Measurements from ENCODE around the gene FEM1B. TPM values are rescaled to one million over a fixed set of nuclear protein-coding genes. Genes with fewer than 3 reads are reported as not detected.
A peak's percentile ranks its signal among the peaks of the same experiment; 100 is the strongest.

FEM1B gene
- total RNA-seq, 2 donors from 2014 or later, result 33.1 to 55.3 TPM

DNA sequence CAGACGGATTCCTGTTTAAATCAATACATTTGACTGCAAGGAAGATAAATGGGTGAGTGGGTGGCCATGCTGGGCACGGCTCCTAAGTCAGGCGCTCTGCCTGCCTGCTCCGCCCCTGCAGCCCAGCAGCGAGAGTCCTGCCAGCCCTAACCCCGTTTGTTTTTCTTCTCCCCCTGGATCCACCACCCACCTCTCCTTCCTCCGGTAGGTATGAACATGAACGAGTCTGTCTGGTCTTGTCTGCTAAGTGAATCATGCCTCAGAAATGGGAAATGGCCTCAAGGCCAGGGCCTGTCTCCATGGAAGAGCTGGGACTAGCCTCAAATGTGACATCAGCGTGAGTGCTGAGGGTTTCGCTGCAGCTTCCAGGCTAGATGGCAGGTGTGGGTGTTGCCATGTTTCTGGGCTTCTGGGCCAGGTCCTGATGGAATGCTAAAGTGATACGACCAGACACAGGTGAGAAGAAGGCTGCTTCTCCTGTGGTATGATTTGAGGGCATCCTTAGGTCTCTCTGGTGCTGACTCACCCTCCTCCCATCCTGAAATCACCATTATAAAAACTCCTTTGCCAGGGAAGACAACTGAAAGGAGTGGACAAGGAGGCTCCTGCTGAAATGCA lies 5.6 kb upstream of the FEM1B start:
- no peak overlapping the region for H3K4me3 ChIP-seq
- no peaks in the 10 kb centered on the region for H3K36me3 ChIP-seq
- H3K27ac ChIP-seq, result peak overlapping the region; percentile 99
- H3K4me1 ChIP-seq, result peaks cover 0 to 37% of the 10 kb centered on the region in 2 donors
- no peaks in the 10 kb centered on the region for H3K27me3 ChIP-seq
- TF ChIP-seq, protein P1, sequence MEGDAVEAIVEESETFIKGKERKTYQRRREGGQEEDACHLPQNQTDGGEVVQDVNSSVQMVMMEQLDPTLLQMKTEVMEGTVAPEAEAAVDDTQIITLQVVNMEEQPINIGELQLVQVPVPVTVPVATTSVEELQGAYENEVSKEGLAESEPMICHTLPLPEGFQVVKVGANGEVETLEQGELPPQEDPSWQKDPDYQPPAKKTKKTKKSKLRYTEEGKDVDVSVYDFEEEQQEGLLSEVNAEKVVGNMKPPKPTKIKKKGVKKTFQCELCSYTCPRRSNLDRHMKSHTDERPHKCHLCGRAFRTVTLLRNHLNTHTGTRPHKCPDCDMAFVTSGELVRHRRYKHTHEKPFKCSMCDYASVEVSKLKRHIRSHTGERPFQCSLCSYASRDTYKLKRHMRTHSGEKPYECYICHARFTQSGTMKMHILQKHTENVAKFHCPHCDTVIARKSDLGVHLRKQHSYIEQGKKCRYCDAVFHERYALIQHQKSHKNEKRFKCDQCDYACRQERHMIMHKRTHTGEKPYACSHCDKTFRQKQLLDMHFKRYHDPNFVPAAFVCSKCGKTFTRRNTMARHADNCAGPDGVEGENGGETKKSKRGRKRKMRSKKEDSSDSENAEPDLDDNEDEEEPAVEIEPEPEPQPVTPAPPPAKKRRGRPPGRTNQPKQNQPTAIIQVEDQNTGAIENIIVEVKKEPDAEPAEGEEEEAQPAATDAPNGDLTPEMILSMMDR (IDR thresholded peaks at IDR 0.05), result no peak
- H3K9me3 ChIP-seq, result no peaks in the 10 kb centered on the region
- DNase-seq (ENCODE audit: low spot score), result no peak

DNA sequence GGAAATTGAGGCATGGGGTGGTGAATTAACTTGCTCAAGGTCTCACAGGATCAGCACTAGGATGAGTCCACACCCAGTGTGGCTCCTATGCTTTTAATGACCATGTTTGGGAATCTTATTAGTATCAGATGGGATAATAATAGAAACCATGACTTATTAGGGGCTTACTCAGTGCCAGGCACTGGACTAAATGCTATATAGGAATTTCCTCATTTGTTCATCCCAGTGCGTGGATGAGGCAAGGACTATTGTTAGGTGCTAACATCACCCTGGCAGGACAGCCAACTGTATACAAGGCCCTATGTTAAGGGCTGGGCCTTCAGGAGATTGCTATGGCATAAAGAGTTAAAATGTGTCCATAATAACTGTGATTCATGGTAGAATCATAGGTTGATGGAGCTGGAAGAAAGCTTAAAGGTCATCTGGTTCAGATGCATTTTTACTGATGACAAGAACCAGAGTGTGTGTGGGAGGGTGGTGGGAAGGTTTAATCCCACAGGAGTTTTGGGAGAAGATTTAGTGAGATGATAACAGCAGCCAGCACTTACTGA lies 4.7 kb upstream of the FEM1B start:
- Histone ChIP-seq H3K27ac (peak overlapping the region; percentile 99), H3K36me3 (no peaks in the 10 kb centered on the region), H3K4me3 (no peak overlapping the region), H3K27me3 (no peaks in the 10 kb centered on the region), H3K9me3 (no peaks in the 10 kb centered on the region), H3K4me1 (peaks cover 0 to 37% of the 10 kb centered on the region in 2 donors)
- TF ChIP-seq, protein P1 (IDR thresholded peaks at IDR 0.05), result no peak
- DNase-seq (ENCODE audit: low spot score), result no peak

DNA sequence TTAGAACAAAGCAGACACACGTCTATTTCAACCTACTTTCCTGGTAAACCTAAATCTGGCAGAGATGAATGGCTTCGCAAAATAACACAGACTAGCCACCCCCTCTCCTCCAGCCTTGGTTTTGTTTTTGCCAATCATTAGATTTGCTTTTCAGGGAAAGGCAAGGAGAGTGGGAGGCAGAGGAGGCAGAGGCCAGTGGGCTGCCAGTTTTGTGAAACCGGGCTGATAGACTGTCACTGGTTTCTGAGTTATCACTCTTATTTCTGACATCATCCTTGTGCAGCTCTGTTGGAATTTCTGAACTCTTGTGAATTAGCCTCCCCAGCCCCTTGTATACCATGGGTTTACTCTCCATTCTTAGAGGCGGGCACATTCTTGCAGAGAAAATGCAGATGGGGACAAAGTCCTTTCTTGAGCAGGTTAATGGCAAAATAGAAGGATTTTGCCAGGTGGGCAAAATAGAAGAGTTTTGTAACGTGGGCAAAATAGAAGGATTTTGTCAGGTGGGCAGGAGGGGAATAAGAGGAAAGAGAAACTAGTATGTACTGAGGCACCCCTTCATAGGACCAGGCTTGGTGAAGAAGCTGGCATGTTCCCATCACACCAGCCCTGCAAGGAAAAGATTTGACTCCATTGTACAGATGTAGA lies 3.2 kb upstream of the FEM1B start:
- H3K36me3 ChIP-seq, result no peaks in the 10 kb centered on the region
- H3K27me3 ChIP-seq, result no peaks in the 10 kb centered on the region
- peak overlapping the region; percentile 99 for H3K27ac ChIP-seq
- H3K4me1 ChIP-seq, result peaks cover 0 to 43% of the 10 kb centered on the region in 2 donors
- no peak overlapping the region for H3K4me3 ChIP-seq
- TF ChIP-seq, protein P1 (IDR thresholded peaks at IDR 0.05), result no peak
- DNase-seq (ENCODE audit: low spot score), result no peak
- no peaks in the 10 kb centered on the region for H3K9me3 ChIP-seq

DNA sequence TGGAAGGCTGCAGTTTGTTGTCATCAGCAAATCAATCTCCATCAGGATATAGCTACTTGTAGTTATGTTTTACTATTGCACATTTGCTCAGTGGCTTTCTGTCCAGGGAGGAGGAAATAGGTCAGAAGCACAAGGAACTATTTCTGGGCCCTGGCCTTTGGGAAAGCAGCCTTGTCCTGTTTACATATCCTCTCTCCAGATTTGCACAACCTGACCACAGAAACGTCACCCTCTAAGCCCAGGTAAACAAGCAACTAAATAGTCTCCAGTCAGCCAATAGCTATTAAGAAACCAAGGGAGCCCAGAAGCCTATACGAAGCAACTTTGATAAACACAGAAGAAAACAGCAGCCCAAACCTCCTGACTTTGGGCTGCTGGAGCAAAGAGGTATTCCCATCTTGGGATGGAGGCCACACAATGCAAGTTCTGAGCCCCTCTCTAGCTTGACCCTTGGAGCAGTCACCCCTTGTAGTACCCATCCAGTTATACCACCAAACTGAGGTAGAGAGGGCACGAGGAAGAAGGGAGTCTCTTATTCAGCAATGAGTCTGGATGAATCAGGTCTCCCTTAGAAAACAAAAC lies 2.3 kb upstream of the FEM1B start:
- no peaks in the 10 kb centered on the region for H3K27me3 ChIP-seq
- H3K27ac ChIP-seq, result peak overlapping the region; percentile 99
- no peak for DNase-seq (ENCODE audit: low spot score)
- H3K4me1 ChIP-seq, result peaks cover 0 to 52% of the 10 kb centered on the region in 2 donors
- no peaks in the 10 kb centered on the region for H3K9me3 ChIP-seq
- H3K36me3 ChIP-seq, result no peaks in the 10 kb centered on the region
- TF ChIP-seq, protein P1 (IDR thresholded peaks at IDR 0.05), result no peak
- H3K4me3 ChIP-seq, result no peak overlapping the region

DNA sequence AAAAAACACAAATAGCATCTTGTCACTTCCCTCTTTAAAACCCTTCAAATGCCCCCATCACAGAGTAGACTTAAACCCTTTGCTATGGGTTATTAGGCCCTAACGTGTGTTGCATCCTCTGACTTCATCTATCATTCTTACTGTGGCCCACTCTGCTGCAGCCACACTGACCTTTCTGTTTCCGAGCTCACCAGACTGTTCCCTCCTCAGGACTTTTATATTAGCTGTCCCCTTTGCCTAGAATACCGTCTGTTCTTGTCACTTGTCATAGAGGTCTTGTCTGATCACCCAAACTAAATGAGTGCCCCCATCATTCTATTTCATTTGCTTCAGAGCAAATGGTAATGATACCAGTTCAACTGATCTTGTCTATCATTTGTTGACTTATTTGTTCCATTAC lies 877 bp upstream of the FEM1B start:
- Histone ChIP-seq H3K4me3 (peak overlapping the region; percentile 88 to 90), H3K9me3 (no peaks in the 10 kb centered on the region), H3K4me1 (peaks cover 0 to 58% of the 10 kb centered on the region in 2 donors), H3K36me3 (no peaks in the 10 kb centered on the region), H3K27me3 (no peaks in the 10 kb centered on the region), H3K27ac (peak overlapping the region; percentile 99)
- TF ChIP-seq, protein P1 (IDR thresholded peaks at IDR 0.05), result no peak
- no peak for DNase-seq (ENCODE audit: low spot score)

Data from right atrium auricular region (tissue), 2 donors.